K562 (cell line): Measurements from ENCODE around the gene IFNAR2. TPM values are rescaled to one million over a fixed set of nuclear protein-coding genes. Genes with fewer than 3 reads are reported as not detected.

ENCODE experiments used
- ATAC-seq: fragments of 200-7000 bp; cut with Tn5 transposase; 3 replicates; pipeline ENCODE4 v1.9.1; 2020; ENCODE audit warnings: moderate library complexity
- BruUV-seq: library from RNA; stranded (reverse); fragments of 400-500 nt; replicated peaks from 2 replicates; lab custom pipeline; 2021; lab: Mats Ljungman, UMichigan
- CTCF ChIA-PET: fragments of 300-600 bp; formaldehyde crosslinking; extraction: SDS; loops from one replicate; lab custom pipeline; 2021; ENCODE audit warnings: low intra/inter-chr PET ratio; lab: Yijun Ruan, JAX
- POLR2A ChIA-PET: fragments of 300-600, 350-650 bp; sonication (Branson Sonifier 250); formaldehyde crosslinking; extraction: SDS; loops from one replicate; lab custom pipeline; 2021; ENCODE audit warnings: antibody characterized with exemption, inconsistent platforms; lab: Yijun Ruan, JAX
- DNase-seq, 4 experiments: peaks; one replicate each; pipeline versions ENCODE4 v3.0.0 to v3.0.0-alpha.2; 2011 to 2018; ENCODE audit warnings: low spot score in 3 of 4, mixed read lengths in 3 of 4; ENCODE audit errors: extremely low read depth in 1 of 4
- FAIRE-seq: peaks from 2 replicates; lab custom pipeline; 2011; peaks lifted over from hg19 to GRCh38; lab: Jason Lieb, UNC
- H2AFZ ChIP-seq: 2 replicates; pipeline ENCODE4 v1.6.0; 2011; ENCODE audit warnings: low read depth, low read length, control low read depth, inconsistent platforms
- H3K27ac ChIP-seq: fragments of 200-600 bp; 3 replicates; pipeline ENCODE4 v1.8.0; 2011; ENCODE audit warnings: low read depth, mild to moderate bottlenecking, control low read depth, inconsistent platforms, low read length, moderate library complexity, mixed read lengths; ENCODE audit errors: extremely low read depth
- H3K27me3 ChIP-seq, 2 experiments: fragments of 300-600 bp in 1 of 2; 2 replicates in 1 of 2; 3 replicates in 1 of 2; pipeline versions ENCODE4 v1.6.0 to v1.8.0; 2011; ENCODE audit warnings: inconsistent platforms in 2 of 2, low read length in 2 of 2, mild to moderate bottlenecking in 1 of 2, mixed read lengths in 1 of 2, moderate library complexity in 1 of 2; ENCODE audit not compliant: control insufficient read depth in 2 of 2, insufficient read depth in 2 of 2
- H3K36me3 ChIP-seq: fragments of 300-600 bp; 3 replicates; pipeline ENCODE4 v1.8.0; 2011; ENCODE audit warnings: mild to moderate bottlenecking, low read length, inconsistent platforms; ENCODE audit not compliant: control insufficient read depth, insufficient read depth
- H3K4me1 ChIP-seq, 2 experiments: fragments of 200-600 bp in 1 of 2; replicated peaks in 1 of 2; 2 replicates in 1 of 2; 3 replicates in 1 of 2; pipeline versions ENCODE4 v1.5.1 to v1.8.0; 2011; ENCODE audit warnings: inconsistent platforms in 2 of 2, low read length in 2 of 2, mild to moderate bottlenecking in 1 of 2, mixed read lengths in 1 of 2, moderate library complexity in 1 of 2; ENCODE audit not compliant: control insufficient read depth in 2 of 2, insufficient read depth in 2 of 2
- H3K4me2 ChIP-seq: 2 replicates; pipeline ENCODE4 v1.6.1; 2011; ENCODE audit warnings: low read length, control low read depth, inconsistent platforms, mixed read lengths; ENCODE audit not compliant: insufficient read depth
- H3K4me3 ChIP-seq: fragments of 200-600 bp; sonication (generic), shearing (Covaris generic); 2 replicates; pipeline ENCODE4 v1.5.1; 2016; ENCODE audit warnings: control low read depth, inconsistent platforms
- H3K79me2 ChIP-seq: fragments of 200-600 bp; 3 replicates; pipeline ENCODE4 v1.8.0; 2011; ENCODE audit warnings: low read length, inconsistent platforms; ENCODE audit not compliant: control insufficient read depth, insufficient read depth
- H3K9ac ChIP-seq, 2 experiments: 2 replicates each; pipeline versions ENCODE4 v1.6.0 to v1.6.1; 2011; ENCODE audit warnings: low read depth in 2 of 2, low read length in 2 of 2, control low read depth in 1 of 2, inconsistent platforms in 1 of 2, mild to moderate bottlenecking in 1 of 2, mixed read lengths in 1 of 2; ENCODE audit not compliant: insufficient read depth in 1 of 2
- H3K9me1 ChIP-seq: one replicate; pipeline ENCODE4 v1.6.0; 2011; ENCODE audit warnings: inconsistent platforms, mild to moderate bottlenecking, low read length, moderate library complexity; ENCODE audit not compliant: control insufficient read depth, insufficient read depth
- H3K9me3 ChIP-seq: replicated peaks from 2 replicates; pipeline ENCODE4 v1.5.1; 2011; ENCODE audit warnings: low read depth, low read length, inconsistent platforms; ENCODE audit not compliant: control insufficient read depth, insufficient read depth
- H4K20me1 ChIP-seq: replicated peaks from 2 replicates; pipeline ENCODE4 v1.6.1; 2011; ENCODE audit warnings: low read length, inconsistent platforms, mixed read lengths; ENCODE audit not compliant: control insufficient read depth, insufficient read depth
- CREBBP ChIP-seq: IDR thresholded peaks from one replicate; pipeline ENCODE4 v1.6.1; 2012; ENCODE audit warnings: low read depth, mild to moderate bottlenecking, control low read depth, inconsistent platforms, low read length
- HLTF ChIP-seq: fragments of 450-650 bp; IDR thresholded peaks from 2 replicates; pipeline ENCODE4 v1.6.1; 2016
- KDM4B ChIP-seq, 2 experiments: fragments of 450-650 bp in 1 of 2; sonication (generic) in 1 of 2; IDR thresholded peaks; 2 replicates each; pipeline ENCODE4 v1.6.1; 2016 to 2017; ENCODE audit warnings: borderline replicate concordance in 2 of 2, antibody characterized with exemption in 1 of 2, low read depth in 1 of 2, mild to moderate bottlenecking in 1 of 2
- SAFB ChIP-seq: fragments of 200-400 bp; formaldehyde crosslinking; IDR thresholded peaks from 2 replicates; pipeline ENCODE4 v1.6.1; 2017; ENCODE audit warnings: low read depth, low read length, borderline replicate concordance
- ZNF507 ChIP-seq: conservative IDR thresholded peaks from 2 replicates; pipeline ENCODE4 v1.6.1; 2017; ENCODE audit warnings: missing genetic modification characterization, missing compliant biosample characterization
- ZNF699 ChIP-seq: fragments of 250-450 bp; sonication (Bioruptor Pico); IDR thresholded peaks from 2 replicates; pipeline ENCODE4 v1.8.0; 2021; ENCODE audit warnings: mild to moderate bottlenecking, moderate library complexity; ENCODE audit not compliant: insufficient replicate concordance
- WGBS: fragments of 100-300 bp; shearing (Covaris generic); methylation state at CpG from one replicate; pipeline ENCODE4 v1.1.6; 2016; ENCODE audit warnings: low coverage, mixed read lengths; ENCODE audit not compliant: insufficient coverage; ENCODE audit errors: missing lambda C conversion rate; 5-methylcytosine and 5-hydroxymethylcytosine counted together
- in situ Hi-C: fragments of 300-500 bp; cut with MboI; formaldehyde crosslinking; loops from 4 replicates; pipeline ENCODE4 v1.15.0; 2018; ENCODE audit warnings: inconsistent platforms, mixed read lengths
- intact Hi-C: fragments of 100-400 bp; cut with micrococcal nuclease; formaldehyde crosslinking; loops from 2 replicates; pipeline ENCODE4 v1.14.2; 2022
- polyA plus RNA-seq, 8 experiments: library from polyadenylated mRNA; depleted of rRNA in 4 of 8; stranded (reverse) in 5 of 8; unstranded in 3 of 8; fragments of >200 nt; fragmentation: Nextera tagmentation in 2 of 8; fragmentation: Illumina TruSeq in 1 of 8; extraction: Ambion mirVana in 2 of 8; extraction: Trizol in 1 of 8; gene quantifications; 2 replicates each; pipeline versions ENCODE4 v1.2.1 to v1.2.3, GENCODE V29; 2011 to 2014; ENCODE audit warnings: inconsistent platforms in 1 of 8, missing spikeins in 1 of 8
- total RNA-seq, 7 experiments: library from RNA; depleted of rRNA in 6 of 7; stranded (reverse); fragments of >200 nt in 6 of 7; fragmentation: Illumina TruSeq in 2 of 7; extraction: Trizol in 2 of 7; gene quantifications; 2 replicates each; pipeline versions ENCODE4 v1.2.1 to v1.2.3, GENCODE V29; 2011 to 2021; ENCODE audit warnings: low replicate concordance in 1 of 7
- TF ChIP-seq, protein P1 (sequence below): fragments of 150-350 bp; conservative IDR thresholded peaks from 2 replicates; pipeline ENCODE4 v1.6.1; 2014; ENCODE audit warnings: low read length
- TF ChIP-seq, protein P2 (sequence below): fragments of 450-650 bp; formaldehyde crosslinking; IDR thresholded peaks from 2 replicates; pipeline ENCODE4 v1.4.0; 2020; ENCODE audit warnings: mild to moderate bottlenecking, moderate library complexity
- TF ChIP-seq, protein P3 (sequence below): sonication (generic); formaldehyde crosslinking; IDR thresholded peaks from 2 replicates; pipeline ENCODE4 v1.5.0; 2020; ENCODE audit warnings: missing genetic modification reagents
- TF ChIP-seq, protein P4 (sequence below): fragments of 250-450 bp; sonication (Bioruptor Pico); IDR thresholded peaks from 2 replicates; pipeline ENCODE4 v1.5.0; 2021; ENCODE audit warnings: mild to moderate bottlenecking, borderline replicate concordance

The IFNAR2 gene
- total and polyA plus RNA-seq, 9 of the 15 experiments (the other 6 are each of a cell fraction or from before 2014, with no cell fraction given) = 1.7 to 48.3 (median 8.4) TPM

DNA sequence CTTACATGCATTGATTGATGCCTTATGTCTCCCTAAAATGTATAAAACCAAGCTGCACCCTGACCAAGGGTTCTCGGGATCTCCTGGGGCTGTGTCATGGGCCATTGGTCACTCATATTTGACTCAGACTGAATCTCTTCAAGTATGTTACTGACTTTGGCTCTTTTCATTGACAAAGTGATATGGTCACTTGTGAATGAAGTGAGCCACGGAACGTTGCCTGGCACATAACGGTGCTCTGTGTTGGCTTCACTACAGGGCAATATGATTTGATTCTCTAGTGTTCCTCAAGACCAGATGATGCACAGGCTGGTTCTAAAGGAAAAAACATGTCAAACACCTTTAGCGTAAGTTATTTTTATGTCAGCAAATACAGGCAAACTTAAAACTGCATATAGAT, 25.0 kb downstream of the IFNAR2 start (continued):
- TF ChIP-seq, protein P1, sequence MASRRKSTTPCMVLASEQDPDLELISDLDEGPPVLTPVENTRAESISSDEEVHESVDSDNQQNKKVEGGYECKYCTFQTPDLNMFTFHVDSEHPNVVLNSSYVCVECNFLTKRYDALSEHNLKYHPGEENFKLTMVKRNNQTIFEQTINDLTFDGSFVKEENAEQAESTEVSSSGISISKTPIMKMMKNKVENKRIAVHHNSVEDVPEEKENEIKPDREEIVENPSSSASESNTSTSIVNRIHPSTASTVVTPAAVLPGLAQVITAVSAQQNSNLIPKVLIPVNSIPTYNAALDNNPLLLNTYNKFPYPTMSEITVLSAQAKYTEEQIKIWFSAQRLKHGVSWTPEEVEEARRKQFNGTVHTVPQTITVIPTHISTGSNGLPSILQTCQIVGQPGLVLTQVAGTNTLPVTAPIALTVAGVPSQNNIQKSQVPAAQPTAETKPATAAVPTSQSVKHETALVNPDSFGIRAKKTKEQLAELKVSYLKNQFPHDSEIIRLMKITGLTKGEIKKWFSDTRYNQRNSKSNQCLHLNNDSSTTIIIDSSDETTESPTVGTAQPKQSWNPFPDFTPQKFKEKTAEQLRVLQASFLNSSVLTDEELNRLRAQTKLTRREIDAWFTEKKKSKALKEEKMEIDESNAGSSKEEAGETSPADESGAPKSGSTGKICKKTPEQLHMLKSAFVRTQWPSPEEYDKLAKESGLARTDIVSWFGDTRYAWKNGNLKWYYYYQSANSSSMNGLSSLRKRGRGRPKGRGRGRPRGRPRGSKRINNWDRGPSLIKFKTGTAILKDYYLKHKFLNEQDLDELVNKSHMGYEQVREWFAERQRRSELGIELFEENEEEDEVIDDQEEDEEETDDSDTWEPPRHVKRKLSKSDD = no peak
- no peak for TF ChIP-seq HLTF

DNA sequence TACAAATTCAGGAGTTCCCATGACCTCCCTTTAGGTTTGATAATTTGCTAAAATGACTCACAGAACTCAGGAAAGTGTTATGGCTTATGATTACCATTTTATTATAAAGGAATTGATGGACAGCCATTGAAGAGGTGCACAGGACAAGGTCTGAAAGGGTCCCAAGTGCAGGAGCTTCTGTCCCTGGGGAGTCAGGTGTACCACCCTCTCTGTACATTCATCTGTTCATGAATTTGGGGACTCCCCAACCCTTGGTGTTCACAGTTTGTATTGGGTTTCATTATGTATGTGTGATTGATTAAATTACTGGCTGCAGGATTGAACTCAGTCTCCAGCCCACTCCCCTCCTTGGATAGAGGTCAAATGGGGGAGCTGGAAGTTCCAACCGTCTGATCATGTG, 25.7 kb downstream of the IFNAR2 start:
- Histone ChIP-seq H3K27me3 (no peaks in the 10 kb centered on the region), H3K4me2 (no peak overlapping the region), H3K79me2 (no peaks in the 10 kb centered on the region), H3K9me3 (no peaks in the 10 kb centered on the region), H3K27ac (no peak overlapping the region), H3K4me1 (no peaks in the 10 kb centered on the region), H2AFZ (no peak overlapping the region)
- BruUV-seq = no TSS peak
- POLR2A ChIA-PET = interaction anchor here (0.5 to 1.4 kb wide), 2 partner anchors 11 to 101 kb away, joined by 3 read pairs; partner anchors contain the start of gene IL10RB
- WGBS = 53% methylated on average over 1 of the region's 1 CpG
- ATAC-seq = no peak
- in situ Hi-C loops = loop anchor here (5.0 kb wide), 1 partner anchor 53 kb away; no protein-coding TSS in a partner anchor
- TF ChIP-seq, protein P2, sequence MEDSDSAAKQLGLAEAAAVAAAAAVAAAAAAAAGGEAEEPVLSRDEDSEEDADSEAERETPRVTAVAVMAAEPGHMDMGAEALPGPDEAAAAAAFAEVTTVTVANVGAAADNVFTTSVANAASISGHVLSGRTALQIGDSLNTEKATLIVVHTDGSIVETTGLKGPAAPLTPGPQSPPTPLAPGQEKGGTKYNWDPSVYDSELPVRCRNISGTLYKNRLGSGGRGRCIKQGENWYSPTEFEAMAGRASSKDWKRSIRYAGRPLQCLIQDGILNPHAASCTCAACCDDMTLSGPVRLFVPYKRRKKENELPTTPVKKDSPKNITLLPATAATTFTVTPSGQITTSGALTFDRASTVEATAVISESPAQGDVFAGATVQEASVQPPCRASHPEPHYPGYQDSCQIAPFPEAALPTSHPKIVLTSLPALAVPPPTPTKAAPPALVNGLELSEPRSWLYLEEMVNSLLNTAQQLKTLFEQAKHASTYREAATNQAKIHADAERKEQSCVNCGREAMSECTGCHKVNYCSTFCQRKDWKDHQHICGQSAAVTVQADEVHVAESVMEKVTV (CRISPR knock-in tag) = no peak
- TF ChIP-seq SAFB (no peak), ZNF507 (tag) (no peak), CREBBP (no peak), ZNF699 (no peak), KDM4B (IDR thresholded peaks at IDR 0.05; ENCODE audit: borderline replicate concordance in 2 of 2, low read depth in 1 of 2) (no peak)
- TF ChIP-seq, protein P3, sequence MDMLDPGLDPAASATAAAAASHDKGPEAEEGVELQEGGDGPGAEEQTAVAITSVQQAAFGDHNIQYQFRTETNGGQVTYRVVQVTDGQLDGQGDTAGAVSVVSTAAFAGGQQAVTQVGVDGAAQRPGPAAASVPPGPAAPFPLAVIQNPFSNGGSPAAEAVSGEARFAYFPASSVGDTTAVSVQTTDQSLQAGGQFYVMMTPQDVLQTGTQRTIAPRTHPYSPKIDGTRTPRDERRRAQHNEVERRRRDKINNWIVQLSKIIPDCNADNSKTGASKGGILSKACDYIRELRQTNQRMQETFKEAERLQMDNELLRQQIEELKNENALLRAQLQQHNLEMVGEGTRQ = no peak
- TF ChIP-seq, protein P4, sequence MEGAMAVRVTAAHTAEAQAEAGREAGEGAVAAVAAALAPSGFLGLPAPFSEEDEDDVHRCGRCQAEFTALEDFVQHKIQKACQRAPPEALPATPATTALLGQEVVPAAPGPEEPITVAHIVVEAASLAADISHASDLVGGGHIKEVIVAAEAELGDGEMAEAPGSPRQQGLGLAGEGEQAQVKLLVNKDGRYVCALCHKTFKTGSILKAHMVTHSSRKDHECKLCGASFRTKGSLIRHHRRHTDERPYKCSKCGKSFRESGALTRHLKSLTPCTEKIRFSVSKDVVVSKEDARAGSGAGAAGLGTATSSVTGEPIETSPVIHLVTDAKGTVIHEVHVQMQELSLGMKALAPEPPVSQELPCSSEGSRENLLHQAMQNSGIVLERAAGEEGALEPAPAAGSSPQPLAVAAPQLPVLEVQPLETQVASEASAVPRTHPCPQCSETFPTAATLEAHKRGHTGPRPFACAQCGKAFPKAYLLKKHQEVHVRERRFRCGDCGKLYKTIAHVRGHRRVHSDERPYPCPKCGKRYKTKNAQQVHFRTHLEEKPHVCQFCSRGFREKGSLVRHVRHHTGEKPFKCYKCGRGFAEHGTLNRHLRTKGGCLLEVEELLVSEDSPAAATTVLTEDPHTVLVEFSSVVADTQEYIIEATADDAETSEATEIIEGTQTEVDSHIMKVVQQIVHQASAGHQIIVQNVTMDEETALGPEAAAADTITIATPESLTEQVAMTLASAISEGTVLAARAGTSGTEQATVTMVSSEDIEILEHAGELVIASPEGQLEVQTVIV (CRISPR knock-in tag) = no peak
- TF ChIP-seq, all 486 proteins: peak for 0
- Histone ChIP-seq H3K4me3 (no peak overlapping the region), H3K9me1 (no peaks in the 10 kb centered on the region), H3K36me3 (peaks cover 75% of the 10 kb centered on the region), H4K20me1 (no peaks in the 10 kb centered on the region), H3K9ac (no peak overlapping the region)
- DNase-seq (no peak), FAIRE-seq (no peak)
- intact Hi-C loops = no loop called here
- CTCF ChIA-PET = no interaction called here
